Progenitor cell of endocrine pancreas (in vitro differentiated cells): Measurements from ENCODE around the gene NDUFA13. TPM values are rescaled to one million over a fixed set of nuclear protein-coding genes. Genes with fewer than 3 reads are reported as not detected.

ENCODE experiments used
- DNase-seq: peaks from one replicate; pipeline ENCODE4 v3.0.0; 2021; ENCODE audit warnings: low spot score; ENCODE audit not compliant: unreplicated experiment
- H3K27ac Mint-ChIP-seq: 2 replicates; pipeline ENCODE4 v1.8.0; 2021; ENCODE audit warnings: mild to moderate bottlenecking, moderate library complexity, mixed read lengths
- H3K27me3 Mint-ChIP-seq: 2 replicates; pipeline ENCODE4 v1.8.0; 2021; ENCODE audit warnings: mixed read lengths
- H3K36me3 Mint-ChIP-seq: 2 replicates; pipeline ENCODE4 v1.8.0; 2022; ENCODE audit warnings: mixed read lengths; ENCODE audit not compliant: insufficient read depth
- H3K4me1 Mint-ChIP-seq: 2 replicates; pipeline ENCODE4 v1.8.0; 2021; ENCODE audit warnings: low read depth, mixed read lengths
- H3K4me3 Mint-ChIP-seq: 2 replicates; pipeline ENCODE4 v1.8.0; 2021; ENCODE audit warnings: low read depth, mild to moderate bottlenecking, moderate library complexity, mixed read lengths
- H3K9me3 Mint-ChIP-seq: 2 replicates; pipeline ENCODE4 v1.8.0; 2021; ENCODE audit warnings: low read depth, mixed read lengths
- total RNA-seq: library from RNA; stranded (reverse); gene quantifications from 2 replicates; pipeline ENCODE4 v1.2.1, GENCODE V29; 2021
- TF ChIP-seq, protein P1 (sequence below): fragments of 200-600 bp; sonication (generic); IDR thresholded peaks from one replicate; pipeline ENCODE4 v1.5.0; 2021; ENCODE audit warnings: antibody characterized with exemption, mild to moderate bottlenecking; ENCODE audit not compliant: unreplicated experiment

NDUFA13 gene
- total RNA-seq, 1 donor from 2014 or later = 346 TPM

DNA sequence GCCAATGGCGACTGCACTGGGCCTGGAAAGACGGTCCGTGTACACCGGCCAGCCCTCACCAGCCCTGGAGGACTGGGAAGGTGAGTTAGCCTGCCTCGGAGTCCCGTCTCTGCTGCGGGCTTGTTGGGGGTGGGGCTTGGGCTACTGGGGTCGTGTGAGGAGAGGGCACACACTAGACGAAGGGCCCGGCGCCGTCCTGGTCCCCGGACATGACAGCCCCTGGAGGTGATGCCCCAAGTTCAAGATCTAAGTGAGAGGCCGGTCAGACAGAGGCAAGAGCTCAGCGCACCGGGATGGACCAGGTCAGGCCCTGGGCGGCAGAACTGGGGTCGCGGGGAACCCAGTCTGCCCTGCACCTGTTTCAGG lies 23.7 kb downstream of the NDUFA13 start:
- peaks cover 3% of the 10 kb centered on the region for H3K4me1 Mint-ChIP-seq
- H3K4me3 Mint-ChIP-seq = no peak overlapping the region
- H3K27ac Mint-ChIP-seq = no peak overlapping the region
- TF ChIP-seq, protein P1, sequence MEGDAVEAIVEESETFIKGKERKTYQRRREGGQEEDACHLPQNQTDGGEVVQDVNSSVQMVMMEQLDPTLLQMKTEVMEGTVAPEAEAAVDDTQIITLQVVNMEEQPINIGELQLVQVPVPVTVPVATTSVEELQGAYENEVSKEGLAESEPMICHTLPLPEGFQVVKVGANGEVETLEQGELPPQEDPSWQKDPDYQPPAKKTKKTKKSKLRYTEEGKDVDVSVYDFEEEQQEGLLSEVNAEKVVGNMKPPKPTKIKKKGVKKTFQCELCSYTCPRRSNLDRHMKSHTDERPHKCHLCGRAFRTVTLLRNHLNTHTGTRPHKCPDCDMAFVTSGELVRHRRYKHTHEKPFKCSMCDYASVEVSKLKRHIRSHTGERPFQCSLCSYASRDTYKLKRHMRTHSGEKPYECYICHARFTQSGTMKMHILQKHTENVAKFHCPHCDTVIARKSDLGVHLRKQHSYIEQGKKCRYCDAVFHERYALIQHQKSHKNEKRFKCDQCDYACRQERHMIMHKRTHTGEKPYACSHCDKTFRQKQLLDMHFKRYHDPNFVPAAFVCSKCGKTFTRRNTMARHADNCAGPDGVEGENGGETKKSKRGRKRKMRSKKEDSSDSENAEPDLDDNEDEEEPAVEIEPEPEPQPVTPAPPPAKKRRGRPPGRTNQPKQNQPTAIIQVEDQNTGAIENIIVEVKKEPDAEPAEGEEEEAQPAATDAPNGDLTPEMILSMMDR = no peak
- H3K9me3 Mint-ChIP-seq = no peaks in the 10 kb centered on the region
- peaks cover 19% of the 10 kb centered on the region for H3K27me3 Mint-ChIP-seq
- DNase-seq = no peak
- peaks cover 2% of the 10 kb centered on the region for H3K36me3 Mint-ChIP-seq

DNA sequence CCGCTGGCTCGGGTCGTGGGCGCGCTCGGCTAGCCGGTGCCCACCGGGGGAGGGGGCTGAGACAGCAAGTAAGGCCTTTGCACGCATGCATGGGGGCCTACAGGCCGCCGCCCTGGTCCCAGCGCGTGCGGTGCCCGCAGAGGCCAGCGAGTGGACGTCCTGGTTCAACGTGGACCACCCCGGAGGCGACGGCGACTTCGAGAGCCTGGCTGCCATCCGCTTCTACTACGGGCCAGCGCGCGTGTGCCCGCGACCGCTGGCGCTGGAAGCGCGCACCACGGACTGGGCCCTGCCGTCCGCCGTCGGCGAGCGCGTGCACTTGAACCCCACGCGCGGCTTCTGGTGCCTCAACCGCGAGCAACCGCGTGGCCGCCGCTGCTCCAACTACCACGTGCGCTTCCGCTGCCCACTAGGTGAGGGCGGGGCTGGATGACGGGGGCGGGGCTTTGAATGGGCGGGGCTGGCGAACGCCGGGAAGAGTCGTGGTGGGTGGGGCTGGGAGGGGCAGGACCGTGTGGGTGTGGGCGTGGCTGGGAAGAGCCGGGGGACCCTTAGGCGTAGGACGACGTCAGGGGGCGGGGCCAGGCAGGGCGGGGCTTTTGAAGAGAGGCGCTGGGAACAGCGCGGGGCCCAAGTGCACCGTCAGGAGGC lies 24.2 kb downstream of the NDUFA13 start:
- H3K4me1 Mint-ChIP-seq = peaks cover 3% of the 10 kb centered on the region
- DNase-seq = no peak
- H3K27me3 Mint-ChIP-seq = peaks cover 19% of the 10 kb centered on the region
- no peaks in the 10 kb centered on the region for H3K9me3 Mint-ChIP-seq
- peaks cover 2% of the 10 kb centered on the region for H3K36me3 Mint-ChIP-seq
- no peak overlapping the region for H3K27ac Mint-ChIP-seq
- TF ChIP-seq, protein P1 = no peak
- no peak overlapping the region for H3K4me3 Mint-ChIP-seq

DNA sequence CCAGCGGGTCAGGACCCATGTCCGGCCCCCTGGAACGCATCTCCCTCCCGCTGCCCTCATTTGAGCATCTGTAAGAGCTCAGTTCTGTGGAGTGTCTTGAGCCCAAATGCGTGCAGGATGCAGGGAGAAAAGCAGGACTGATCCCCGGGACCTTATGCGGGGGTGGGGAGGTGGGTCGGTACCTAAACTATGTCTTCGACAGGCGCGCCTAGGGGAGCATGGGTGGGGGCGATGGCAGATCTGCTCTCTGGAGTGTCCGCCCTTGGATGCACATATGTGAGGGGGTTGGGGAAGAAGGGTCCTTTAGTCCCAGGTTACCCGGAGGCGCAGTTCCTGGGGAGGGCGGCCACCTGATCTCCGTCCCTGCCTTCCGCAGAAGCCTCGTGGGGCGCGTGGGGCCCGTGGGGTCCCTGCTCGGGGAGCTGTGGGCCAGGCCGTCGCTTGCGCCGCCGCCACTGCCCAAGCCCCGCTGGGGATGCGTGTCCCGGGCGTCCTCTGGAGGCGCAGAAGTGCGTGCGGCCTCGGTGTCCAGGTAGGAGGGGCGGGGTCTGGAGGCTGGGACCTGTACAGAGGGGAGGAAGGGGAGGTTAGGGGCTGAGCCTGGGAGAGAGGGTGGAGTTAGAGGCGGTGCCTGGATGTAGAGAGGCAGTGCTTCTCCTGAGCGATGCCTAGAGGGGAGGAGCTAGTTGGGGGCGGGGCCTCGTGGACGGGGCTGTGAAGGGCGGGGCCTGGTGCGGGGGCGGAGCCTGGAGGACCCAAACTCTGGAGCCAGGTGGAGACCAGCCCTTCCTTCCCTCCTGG lies 24.9 kb downstream of the NDUFA13 start:
- H3K36me3 Mint-ChIP-seq = peaks cover 2% of the 10 kb centered on the region
- no peaks in the 10 kb centered on the region for H3K9me3 Mint-ChIP-seq
- H3K27ac Mint-ChIP-seq = no peak overlapping the region
- H3K4me1 Mint-ChIP-seq = peaks cover 3% of the 10 kb centered on the region
- TF ChIP-seq, protein P1 = no peak
- peak; percentile 33 for DNase-seq
- peaks cover 19% of the 10 kb centered on the region for H3K27me3 Mint-ChIP-seq
- H3K4me3 Mint-ChIP-seq = no peak overlapping the region

DNA sequence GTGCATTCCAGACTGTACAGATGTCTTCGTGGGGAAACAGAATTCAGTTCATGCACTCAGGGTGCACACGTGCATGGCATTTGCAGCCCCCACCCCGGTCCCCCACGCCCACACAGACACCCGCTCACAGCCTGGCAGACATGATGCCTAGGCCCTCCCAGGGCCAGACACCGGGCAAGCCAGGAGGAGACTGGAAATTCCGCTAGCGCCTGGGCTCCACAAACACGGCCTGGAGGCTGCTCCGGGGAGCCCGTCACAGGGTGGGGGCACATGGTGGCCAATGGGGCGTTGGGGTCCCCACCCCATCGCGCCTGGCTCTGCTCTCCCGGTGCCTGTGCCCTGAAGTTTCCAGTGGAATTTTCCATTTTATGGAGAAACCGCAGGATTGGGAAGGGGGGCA lies 25.6 kb downstream of the NDUFA13 start:
- Mint-ChIP-seq H3K27me3 (peaks cover 19% of the 10 kb centered on the region), H3K27ac (no peak overlapping the region), H3K36me3 (no peaks in the 10 kb centered on the region), H3K9me3 (no peaks in the 10 kb centered on the region), H3K4me1 (peaks cover 3% of the 10 kb centered on the region), H3K4me3 (no peak overlapping the region)
- no peak for DNase-seq
- TF ChIP-seq, protein P1 = no peak

DNA sequence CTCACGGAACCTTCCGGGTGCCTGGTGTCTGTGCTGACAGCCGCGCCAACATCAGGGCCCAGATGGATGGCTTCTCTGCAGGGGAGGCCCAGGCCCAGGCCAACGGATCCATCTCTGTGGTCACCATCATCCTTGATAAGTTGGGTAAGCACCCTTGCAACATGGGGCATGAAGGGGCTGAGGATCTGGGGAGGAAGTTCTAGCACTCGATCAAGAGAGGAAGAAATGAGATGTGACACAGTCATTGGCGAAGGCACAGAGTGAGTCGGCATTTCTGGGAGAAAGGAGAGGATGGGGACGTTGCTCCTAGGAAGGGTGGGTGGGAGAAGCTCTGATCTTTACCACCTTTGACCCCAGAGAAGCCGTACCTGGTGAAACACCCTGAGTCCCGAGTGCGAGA lies 26.5 kb downstream of the NDUFA13 start:
- Mint-ChIP-seq H3K27ac (no peak overlapping the region), H3K4me1 (peaks cover 3% of the 10 kb centered on the region), H3K4me3 (no peak overlapping the region), H3K27me3 (peaks cover 16% of the 10 kb centered on the region), H3K36me3 (no peaks in the 10 kb centered on the region), H3K9me3 (no peaks in the 10 kb centered on the region)
- no peak for DNase-seq
- TF ChIP-seq, protein P1 = no peak
